PC-3 (cell line): Measurements from ENCODE around the gene RMDN2.

ENCODE experiments used
- CTCF ChIP-seq: fragments of 300-600 bp; sonication (generic); conservative IDR thresholded peaks from 2 replicates; pipeline ENCODE4 v1.5.1; 2017; ENCODE audit warnings: antibody characterized with exemption, low read depth, mild to moderate bottlenecking, low read length
- EZH2 ChIP-seq: fragments of 300-600 bp; sonication (generic); IDR thresholded peaks from one replicate; pipeline ENCODE4 v1.6.1; 2017; ENCODE audit warnings: antibody characterized with exemption, mild to moderate bottlenecking, low read length; ENCODE audit not compliant: unreplicated experiment

- TF ChIP-seq CTCF (no peak), EZH2 (no peak)
Observed at GRCh38 chr2:37992601-37993000, 67.5 kb downstream of the RMDN2 start.
